Heart left ventricle (tissue), 13 donors: ENCODE results near the gene PLA2R1.

Experiments
- CTCF ChIP-seq, 12 donors: fragments of 200-600 bp; sonication (generic) in 4 of 12; IDR thresholded peaks; one replicate each; pipeline versions ENCODE4 v1.5.0 to v1.8.0; 2018 to 2022; ENCODE audit warnings: antibody characterized with exemption in 12 of 12, mild to moderate bottlenecking in 5 of 12
- POLR2A ChIP-seq, 2 donors: fragments of 450-650 bp; IDR thresholded peaks; one replicate each; pipeline ENCODE4 v1.6.1; 2017; ENCODE audit warnings: antibody characterized with exemption in 2 of 2, mild to moderate bottlenecking in 2 of 2, moderate library complexity in 2 of 2
- donor health status: ischemic (EF 13 %, LVEDD 7.1; RV severe dilation, severe dysfunction).
- donor health status: DM: no; HTN: yes; CAD: no.
- donor health status: DM: no; HTN: no; CAD: no.
- donor health status: ischemic (EF 25% LVEDD 6.9; RV normal size, moderate dysfunction).
- donor health status: ischemic (EF 25% LVEDD 5.7; RV mildly dilated, moderate dysfunction).
- donor health status: ischemic (EF 35%, LVEDD 5.7; RV mildly dilated, moderate dysfunction).
- donor health status: nonischemic (EF 11% LVEDD 7.7; RV severe dilation, severe dysfunction).
- donor health status: DM: yes; HTN: yes; CAD: no.
- donor health status: PGD.
- donor health status: ischemic (EF 29% LVEDD 5.4; RV normal size, mild dysfunction).
- donor health status: nonischemic (EF 23%, LVEDD 6.1; RV moderate dilation, normal function).

GRCh38 chr2:159898441-159898840 lies 164.0 kb downstream of the PLA2R1 start:
- TF ChIP-seq CTCF (IDR thresholded peaks at IDR 0.05) (no peak), POLR2A (IDR thresholded peaks at IDR 0.05) (no peak)
